DOHH2 (cell line): ENCODE data around the gene EDN1.

Experiments
- H3F3A ChIP-seq: fragments of 200-600 bp; sonication (generic), shearing (Covaris generic); 2 replicates; pipeline ENCODE4 v1.6.0; 2016; ENCODE audit warnings: antibody characterized with exemption, mild to moderate bottlenecking; ENCODE audit not compliant: control insufficient read depth, insufficient read depth
- H3K27ac ChIP-seq: fragments of 200-600 bp; sonication (generic); 2 replicates; pipeline ENCODE4 v1.5.1; 2014; ENCODE audit warnings: low read depth, mild to moderate bottlenecking, low read length, moderate library complexity
- H3K27me3 ChIP-seq: fragments of 200-600 bp; sonication (generic); 2 replicates; pipeline ENCODE4 v1.6.1; 2014; ENCODE audit warnings: mild to moderate bottlenecking, low read length, mixed read lengths; ENCODE audit not compliant: control insufficient read depth
- H3K36me3 ChIP-seq: fragments of 200-600 bp; sonication (generic); 2 replicates; pipeline ENCODE4 v1.6.1; 2014; ENCODE audit warnings: mild to moderate bottlenecking, low read length, moderate library complexity, mixed read lengths; ENCODE audit not compliant: control insufficient read depth
- H3K4me1 ChIP-seq: fragments of 200-600 bp; sonication (generic); 2 replicates; pipeline ENCODE4 v1.6.1; 2014; ENCODE audit warnings: mild to moderate bottlenecking, low read length, mixed read lengths; ENCODE audit not compliant: control insufficient read depth
- H3K4me2 ChIP-seq: fragments of 200-600 bp; sonication (generic); 2 replicates; pipeline ENCODE4 v1.6.0; 2014; ENCODE audit warnings: mild to moderate bottlenecking, low read length, moderate library complexity
- H3K4me3 ChIP-seq: fragments of 200-600 bp; sonication (generic); 2 replicates; pipeline ENCODE4 v1.5.1; 2014; ENCODE audit warnings: mild to moderate bottlenecking, low read length, mixed read lengths
- H3K79me2 ChIP-seq: fragments of 200-600 bp; sonication (generic); 2 replicates; pipeline ENCODE4 v1.6.1; 2014; ENCODE audit warnings: mild to moderate bottlenecking, low read length, mixed read lengths; ENCODE audit not compliant: control insufficient read depth
- H3K9me2 ChIP-seq: fragments of 200-600 bp; sonication (generic); replicated peaks from 2 replicates; pipeline ENCODE4 v1.6.1; 2014; ENCODE audit warnings: mild to moderate bottlenecking, low read length, mixed read lengths; ENCODE audit not compliant: control insufficient read depth
- H3K9me3 ChIP-seq: fragments of 200-600 bp; sonication (generic); 2 replicates; pipeline ENCODE4 v1.6.1; 2014; ENCODE audit warnings: antibody characterized with exemption, low read length, mixed read lengths; ENCODE audit not compliant: control insufficient read depth, insufficient read depth
- H4K20me1 ChIP-seq: fragments of 200-600 bp; sonication (generic); 2 replicates; pipeline ENCODE4 v1.6.0; 2014; ENCODE audit warnings: low read depth, mild to moderate bottlenecking, antibody characterized with exemption, low read length, moderate library complexity; ENCODE audit not compliant: control insufficient read depth, insufficient read depth
- EZH2phosphoT487 ChIP-seq: fragments of 200-600 bp; sonication (generic); IDR thresholded peaks from 2 replicates; pipeline ENCODE4 v1.6.1; 2017; ENCODE audit warnings: borderline replicate concordance, mild to moderate bottlenecking, antibody characterized with exemption, low read length, moderate library complexity, mixed read lengths
- TF ChIP-seq, protein P1 (sequence below): fragments of 200-600 bp; sonication (generic); IDR thresholded peaks from one replicate; pipeline ENCODE4 v1.5.1; 2014; ENCODE audit warnings: antibody characterized with exemption, mild to moderate bottlenecking, low read depth, low read length; ENCODE audit not compliant: poor library complexity, severe bottlenecking

The EDN1 gene

DNA sequence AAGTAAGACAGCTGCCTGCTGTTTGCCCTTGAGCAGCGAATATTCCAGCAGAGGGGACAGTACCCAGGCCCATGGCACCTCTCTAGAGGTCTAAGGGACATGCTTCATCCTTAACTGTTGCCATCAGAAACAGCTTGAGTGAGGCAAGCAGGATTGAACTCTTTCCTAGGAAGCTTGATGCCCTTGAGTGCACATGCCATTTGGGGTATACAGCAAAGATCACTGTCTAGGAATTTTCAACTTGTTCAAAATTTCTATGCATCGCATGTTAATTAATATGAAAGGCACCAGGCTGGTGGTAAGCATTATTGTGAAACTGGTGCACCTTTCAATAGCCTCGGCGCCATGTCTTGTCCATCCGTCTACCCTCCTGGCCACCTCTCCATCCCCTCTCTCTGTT lies 54.1 kb downstream of the EDN1 start:
- Histone ChIP-seq H3K4me3 (no peak overlapping the region), H3K9me2 (no peaks in the 10 kb centered on the region), H3K27me3 (peaks cover 3% of the 10 kb centered on the region; the same call in 1 of the 2 replicates), H3K27ac (no peak overlapping the region), H3F3A (no peaks in the 10 kb centered on the region), H3K4me2 (no peak overlapping the region), H3K4me1 (peaks cover 19% of the 10 kb centered on the region), H3K79me2 (no peaks in the 10 kb centered on the region), H4K20me1 (no peaks in the 10 kb centered on the region), H3K36me3 (no peaks in the 10 kb centered on the region), H3K9me3 (no peaks in the 10 kb centered on the region)
- TF ChIP-seq EZH2phosphoT487: no peak
- TF ChIP-seq, protein P1, sequence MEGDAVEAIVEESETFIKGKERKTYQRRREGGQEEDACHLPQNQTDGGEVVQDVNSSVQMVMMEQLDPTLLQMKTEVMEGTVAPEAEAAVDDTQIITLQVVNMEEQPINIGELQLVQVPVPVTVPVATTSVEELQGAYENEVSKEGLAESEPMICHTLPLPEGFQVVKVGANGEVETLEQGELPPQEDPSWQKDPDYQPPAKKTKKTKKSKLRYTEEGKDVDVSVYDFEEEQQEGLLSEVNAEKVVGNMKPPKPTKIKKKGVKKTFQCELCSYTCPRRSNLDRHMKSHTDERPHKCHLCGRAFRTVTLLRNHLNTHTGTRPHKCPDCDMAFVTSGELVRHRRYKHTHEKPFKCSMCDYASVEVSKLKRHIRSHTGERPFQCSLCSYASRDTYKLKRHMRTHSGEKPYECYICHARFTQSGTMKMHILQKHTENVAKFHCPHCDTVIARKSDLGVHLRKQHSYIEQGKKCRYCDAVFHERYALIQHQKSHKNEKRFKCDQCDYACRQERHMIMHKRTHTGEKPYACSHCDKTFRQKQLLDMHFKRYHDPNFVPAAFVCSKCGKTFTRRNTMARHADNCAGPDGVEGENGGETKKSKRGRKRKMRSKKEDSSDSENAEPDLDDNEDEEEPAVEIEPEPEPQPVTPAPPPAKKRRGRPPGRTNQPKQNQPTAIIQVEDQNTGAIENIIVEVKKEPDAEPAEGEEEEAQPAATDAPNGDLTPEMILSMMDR: no peak

DNA sequence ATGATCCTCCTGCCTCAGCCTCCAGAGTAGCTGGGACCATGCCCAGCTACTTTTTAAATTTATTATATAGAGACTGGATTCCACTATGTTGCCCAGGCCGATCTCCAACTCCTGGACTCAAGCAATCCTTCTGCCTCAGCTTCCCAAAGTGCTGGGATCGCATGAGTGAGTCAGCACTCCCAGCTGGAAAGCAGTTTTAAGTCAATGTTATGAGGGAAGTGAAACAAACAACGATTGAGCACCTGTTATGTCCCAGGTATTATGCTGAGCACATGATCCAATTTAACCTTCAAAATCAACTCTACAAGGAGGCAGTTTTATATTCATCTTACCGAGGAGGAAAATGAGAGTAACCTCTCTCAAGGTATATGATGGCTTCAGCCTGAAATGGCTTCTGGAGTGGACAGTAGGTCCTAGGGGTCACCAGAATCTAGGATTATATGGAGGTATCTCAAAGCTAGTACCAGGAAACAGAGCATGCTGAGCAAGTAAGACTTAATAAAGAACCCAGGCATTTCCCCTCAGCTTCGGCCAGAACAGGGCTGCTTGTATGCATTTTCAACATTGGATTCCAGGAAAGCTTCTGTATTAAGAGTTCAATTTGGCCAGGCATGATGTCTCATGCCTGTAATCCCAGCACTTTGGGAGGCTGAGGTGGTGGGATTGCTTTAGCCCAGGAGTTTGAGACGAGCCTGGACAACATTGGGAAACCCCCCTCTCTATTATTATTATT lies 55.0 kb downstream of the EDN1 start:
- no peaks in the 10 kb centered on the region for H3K9me2 ChIP-seq
- H3K4me3 ChIP-seq: no peak overlapping the region
- H3K27ac ChIP-seq: no peak overlapping the region
- TF ChIP-seq, protein P1: no peak
- TF ChIP-seq EZH2phosphoT487: no peak
- H3K9me3 ChIP-seq: no peaks in the 10 kb centered on the region
- H3K27me3 ChIP-seq: peaks cover 3% of the 10 kb centered on the region; the same call in 1 of the 2 replicates
- no peaks in the 10 kb centered on the region for H4K20me1 ChIP-seq
- H3F3A ChIP-seq: no peaks in the 10 kb centered on the region
- H3K4me1 ChIP-seq: peaks cover 19% of the 10 kb centered on the region
- no peak overlapping the region for H3K4me2 ChIP-seq
- H3K36me3 ChIP-seq: no peaks in the 10 kb centered on the region
- no peaks in the 10 kb centered on the region for H3K79me2 ChIP-seq

DNA sequence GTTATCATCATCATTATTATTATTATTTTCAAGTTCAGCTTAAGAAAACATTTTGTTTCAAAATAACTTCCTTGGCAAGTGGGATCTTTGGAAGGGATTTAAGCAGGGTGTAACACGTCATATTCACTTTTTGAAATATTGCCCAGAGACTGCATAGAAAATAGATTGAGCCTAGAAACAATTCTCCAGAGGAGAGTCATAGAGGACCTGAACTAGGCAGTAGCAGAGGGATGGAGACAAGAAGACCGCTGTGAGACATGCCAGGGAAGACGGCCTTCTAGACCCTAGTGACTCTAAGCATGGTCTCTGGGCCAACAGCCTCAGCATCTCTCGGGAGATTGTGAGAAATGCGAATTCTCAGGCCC lies 55.5 kb downstream of the EDN1 start:
- no peak for TF ChIP-seq EZH2phosphoT487
- TF ChIP-seq, protein P1: no peak
- H3K27me3 ChIP-seq: peaks cover 3% of the 10 kb centered on the region; the same call in 1 of the 2 replicates
- H3K4me1 ChIP-seq: peaks cover 19% of the 10 kb centered on the region
- no peaks in the 10 kb centered on the region for H3K36me3 ChIP-seq
- no peaks in the 10 kb centered on the region for H3K9me3 ChIP-seq
- no peak overlapping the region for H3K4me3 ChIP-seq
- no peaks in the 10 kb centered on the region for H3F3A ChIP-seq
- no peak overlapping the region for H3K27ac ChIP-seq
- no peaks in the 10 kb centered on the region for H3K9me2 ChIP-seq
- no peaks in the 10 kb centered on the region for H3K79me2 ChIP-seq
- no peaks in the 10 kb centered on the region for H4K20me1 ChIP-seq
- no peak overlapping the region for H3K4me2 ChIP-seq
